OCI-LY7 (cell line): ENCODE measurements around the gene LCN2. TPM values are rescaled to one million over a fixed set of nuclear protein-coding genes. Genes with fewer than 3 reads are reported as not detected.

Experiments
- BruUV-seq: library from RNA; stranded (reverse); fragments of 400-500 nt; replicated peaks from 2 replicates; lab custom pipeline; 2021; lab: Mats Ljungman, UMichigan
- CTCF ChIA-PET: fragments of 300-600 bp; sonication (Branson Sonifier 250); formaldehyde crosslinking; loops from one replicate; lab custom pipeline; 2022; ENCODE audit warnings: antibody characterized with exemption; ENCODE audit not compliant: unreplicated experiment; lab: Charles Lee
- POLR2A ChIA-PET: fragments of 300-600 bp; sonication (Branson Sonifier 250); formaldehyde crosslinking; loops from one replicate; lab custom pipeline; 2022; ENCODE audit warnings: antibody characterized with exemption; lab: Charles Lee
- DNase-seq: peaks from one replicate; pipeline ENCODE4 v3.0.0-alpha.2; 2015; ENCODE audit warnings: low spot score
- H2AFZ ChIP-seq: fragments of 200-600 bp; sonication (generic), shearing (Covaris generic); 2 replicates; pipeline ENCODE4 v1.6.1; 2014; ENCODE audit warnings: mild to moderate bottlenecking, antibody characterized with exemption, low read length, moderate library complexity
- H3K27ac ChIP-seq: fragments of 200-600 bp; sonication (generic); 2 replicates; pipeline ENCODE4 v1.5.1; 2014; ENCODE audit warnings: mixed run types, low read depth, mild to moderate bottlenecking, moderate library complexity, low read length, inconsistent platforms; ENCODE audit not compliant: poor library complexity, severe bottlenecking
- H3K36me3 ChIP-seq: fragments of 200-600 bp; sonication (generic); 2 replicates; pipeline ENCODE4 v1.6.1; 2014; ENCODE audit warnings: mild to moderate bottlenecking, antibody characterized with exemption, low read length, moderate library complexity, mixed read lengths; ENCODE audit not compliant: insufficient read depth
- H3K4me1 ChIP-seq: fragments of 200-600 bp; sonication (generic); 2 replicates; pipeline ENCODE4 v1.5.1; 2014; ENCODE audit warnings: mild to moderate bottlenecking, low read length; ENCODE audit not compliant: insufficient read depth, poor library complexity, severe bottlenecking
- H3K4me2 ChIP-seq: fragments of 200-600 bp; sonication (generic); 2 replicates; pipeline ENCODE4 v1.6.1; 2014; ENCODE audit warnings: mild to moderate bottlenecking, low read length
- H3K4me3 ChIP-seq: fragments of 200-600 bp; sonication (generic); 2 replicates; pipeline ENCODE4 v1.5.1; 2014; ENCODE audit warnings: mild to moderate bottlenecking, low read depth, low read length; ENCODE audit not compliant: poor library complexity, severe bottlenecking
- H3K79me2 ChIP-seq: fragments of 200-600 bp; sonication (generic); 2 replicates; pipeline ENCODE4 v1.6.1; 2016; ENCODE audit warnings: low read depth, mild to moderate bottlenecking, low read length, moderate library complexity, mixed read lengths; ENCODE audit not compliant: insufficient read depth
- H3K9me2 ChIP-seq: fragments of 200-600 bp; sonication (generic); 2 replicates; pipeline ENCODE4 v1.6.1; 2016; ENCODE audit warnings: mild to moderate bottlenecking, low read length, mixed read lengths; ENCODE audit not compliant: insufficient read depth
- H3K9me3 ChIP-seq: fragments of 200-600 bp; sonication (generic); 2 replicates; pipeline ENCODE4 v1.6.1; 2014; ENCODE audit warnings: mild to moderate bottlenecking, mixed run types, low read length, mixed read lengths
- H4K20me1 ChIP-seq: fragments of 200-600 bp; sonication (generic); 2 replicates; pipeline ENCODE4 v1.6.1; 2014; ENCODE audit warnings: mild to moderate bottlenecking, antibody characterized with exemption, low read length, moderate library complexity, mixed read lengths; ENCODE audit not compliant: insufficient read depth
- EZH2phosphoT487 ChIP-seq: fragments of 200-600 bp; sonication (generic); IDR thresholded peaks from 2 replicates; pipeline ENCODE4 v1.6.1; 2018; ENCODE audit warnings: low read depth, borderline replicate concordance, mild to moderate bottlenecking, mixed run types, antibody characterized with exemption, low read length, moderate library complexity, mixed read lengths
- intact Hi-C: fragments of 100-400 bp; cut with micrococcal nuclease; formaldehyde crosslinking; loops from one replicate; pipeline ENCODE4 v1.10.0; 2022; ENCODE audit not compliant: unreplicated experiment
- total RNA-seq, 2 experiments: library from RNA; depleted of rRNA in 1 of 2; stranded (reverse); fragments of >200 nt in 1 of 2; shearing (Covaris generic) in 1 of 2; gene quantifications; 2 replicates each; pipeline ENCODE4 v1.2.3, GENCODE V29; 2014 to 2022
- TF ChIP-seq, protein P1 (sequence below): fragments of 200-600 bp; sonication (generic); conservative IDR thresholded peaks from 2 replicates; pipeline ENCODE4 v1.5.1; 2014; ENCODE audit warnings: mild to moderate bottlenecking, antibody characterized with exemption, low read length, moderate library complexity, mixed read lengths

LCN2 gene
- total RNA-seq, 2 experiments from 2014 or later = not detected

DNA sequence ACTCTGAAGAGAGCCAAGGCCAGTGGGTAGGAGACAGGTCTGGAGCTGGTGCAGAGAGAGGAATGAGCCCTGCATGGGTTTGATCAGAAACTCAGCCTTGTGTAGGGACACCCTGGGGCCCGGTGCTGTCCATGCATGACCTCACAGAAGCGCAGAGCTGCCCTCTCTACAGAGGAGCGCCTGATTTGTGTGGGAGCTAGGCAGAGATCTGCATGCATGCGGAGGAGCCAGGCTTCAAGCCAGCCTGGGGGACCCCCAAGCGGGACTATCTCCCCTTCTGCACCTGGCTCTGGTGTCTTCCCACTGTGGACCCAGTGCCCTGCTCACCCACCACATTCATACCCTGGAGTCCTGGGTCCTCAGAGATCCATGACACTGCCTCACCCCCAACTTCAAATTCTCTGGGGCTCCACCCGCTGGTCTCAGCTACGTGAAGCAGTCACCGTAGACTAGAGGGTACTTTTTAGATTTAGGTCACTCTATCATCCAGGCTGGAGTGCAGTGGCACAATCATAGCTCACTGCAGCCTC, 2.6 kb upstream of the LCN2 start:
- Histone ChIP-seq H3K9me3 (no peaks in the 10 kb centered on the region), H4K20me1 (no peaks in the 10 kb centered on the region), H3K79me2 (no peaks in the 10 kb centered on the region), H3K4me1 (no peaks in the 10 kb centered on the region), H3K4me2 (no peak overlapping the region), H2AFZ (no peak overlapping the region), H3K9me2 (no peaks in the 10 kb centered on the region), H3K4me3 (no peak overlapping the region), H3K27ac (no peak overlapping the region), H3K36me3 (no peaks in the 10 kb centered on the region)
- intact Hi-C loops = no loop called here
- POLR2A ChIA-PET = no interaction called here
- CTCF ChIA-PET = no interaction called here
- no peak for TF ChIP-seq EZH2phosphoT487
- TF ChIP-seq, protein P1, sequence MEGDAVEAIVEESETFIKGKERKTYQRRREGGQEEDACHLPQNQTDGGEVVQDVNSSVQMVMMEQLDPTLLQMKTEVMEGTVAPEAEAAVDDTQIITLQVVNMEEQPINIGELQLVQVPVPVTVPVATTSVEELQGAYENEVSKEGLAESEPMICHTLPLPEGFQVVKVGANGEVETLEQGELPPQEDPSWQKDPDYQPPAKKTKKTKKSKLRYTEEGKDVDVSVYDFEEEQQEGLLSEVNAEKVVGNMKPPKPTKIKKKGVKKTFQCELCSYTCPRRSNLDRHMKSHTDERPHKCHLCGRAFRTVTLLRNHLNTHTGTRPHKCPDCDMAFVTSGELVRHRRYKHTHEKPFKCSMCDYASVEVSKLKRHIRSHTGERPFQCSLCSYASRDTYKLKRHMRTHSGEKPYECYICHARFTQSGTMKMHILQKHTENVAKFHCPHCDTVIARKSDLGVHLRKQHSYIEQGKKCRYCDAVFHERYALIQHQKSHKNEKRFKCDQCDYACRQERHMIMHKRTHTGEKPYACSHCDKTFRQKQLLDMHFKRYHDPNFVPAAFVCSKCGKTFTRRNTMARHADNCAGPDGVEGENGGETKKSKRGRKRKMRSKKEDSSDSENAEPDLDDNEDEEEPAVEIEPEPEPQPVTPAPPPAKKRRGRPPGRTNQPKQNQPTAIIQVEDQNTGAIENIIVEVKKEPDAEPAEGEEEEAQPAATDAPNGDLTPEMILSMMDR = no peak
- no peak for DNase-seq
- BruUV-seq = no TSS peak

DNA sequence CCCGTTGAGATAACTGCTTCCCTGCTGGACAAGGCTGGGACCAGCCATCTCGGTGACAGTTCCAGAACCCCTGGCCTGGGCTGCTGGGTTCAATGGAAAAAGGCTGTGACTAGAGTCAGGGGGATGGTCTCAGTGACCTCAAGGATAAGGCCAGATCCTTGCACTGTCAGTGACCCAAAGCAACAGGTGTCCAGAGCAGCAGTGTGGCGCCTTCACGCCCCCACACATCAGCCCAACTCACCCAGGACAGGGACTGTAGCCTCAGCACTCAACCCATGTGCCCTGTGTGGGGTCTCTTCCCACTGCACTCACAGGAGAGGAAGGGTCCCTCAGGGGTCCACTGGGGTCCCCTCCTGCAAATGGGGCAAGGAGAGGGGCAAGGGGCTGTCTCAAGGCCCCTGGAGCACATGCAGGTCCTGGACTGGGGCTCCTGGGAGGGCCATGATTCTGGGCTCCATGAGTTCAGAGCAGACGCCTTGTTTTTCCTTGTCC, 698 bp upstream of the LCN2 start:
- Histone ChIP-seq H3K36me3 (no peaks in the 10 kb centered on the region), H3K79me2 (no peaks in the 10 kb centered on the region), H3K9me2 (no peaks in the 10 kb centered on the region), H3K9me3 (no peaks in the 10 kb centered on the region), H3K4me1 (no peaks in the 10 kb centered on the region), H3K27ac (no peak overlapping the region), H3K4me2 (no peak overlapping the region), H3K4me3 (no peak overlapping the region), H2AFZ (no peak overlapping the region), H4K20me1 (no peaks in the 10 kb centered on the region)
- no TSS peak for BruUV-seq
- ChIA-PET POLR2A (no interaction called here), CTCF (no interaction called here)
- no peak for DNase-seq
- intact Hi-C loops = no loop called here
- no peak for TF ChIP-seq EZH2phosphoT487
- TF ChIP-seq, protein P1 = no peak

DNA sequence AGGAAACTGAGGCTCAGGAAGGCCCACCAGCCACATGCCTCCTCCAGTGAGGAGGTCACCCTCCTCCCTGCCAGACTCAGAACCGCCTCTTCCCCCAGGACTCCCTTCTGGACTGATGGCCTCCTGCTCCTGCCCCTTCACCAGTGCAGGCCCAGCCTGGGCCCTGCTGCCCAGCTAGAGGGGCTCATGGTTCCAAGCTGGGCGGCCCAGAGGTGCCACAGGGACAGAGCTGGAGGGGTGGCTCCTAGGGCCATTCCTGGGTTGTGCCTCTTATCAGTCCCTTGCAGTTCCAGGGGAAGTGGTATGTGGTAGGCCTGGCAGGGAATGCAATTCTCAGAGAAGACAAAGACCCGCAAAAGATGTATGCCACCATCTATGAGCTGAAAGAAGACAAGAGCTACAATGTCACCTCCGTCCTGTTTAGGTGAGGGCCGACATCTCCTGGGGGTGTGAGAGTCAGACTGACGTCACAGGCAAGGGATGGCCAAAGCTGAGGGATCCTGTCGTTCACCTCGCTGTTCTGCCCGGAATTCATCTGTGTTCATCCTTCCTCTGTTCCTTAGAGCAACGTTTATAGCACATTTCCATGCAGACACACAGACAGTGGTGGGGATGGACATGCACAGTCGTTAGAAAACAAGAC, 819 bp downstream of the LCN2 start:
- intact Hi-C loops = no loop called here
- H2AFZ ChIP-seq = no peak overlapping the region
- no peak for TF ChIP-seq EZH2phosphoT487
- TF ChIP-seq, protein P1 = no peak
- H3K27ac ChIP-seq = no peak overlapping the region
- H3K9me2 ChIP-seq = no peaks in the 10 kb centered on the region
- H3K4me3 ChIP-seq = no peak overlapping the region
- POLR2A ChIA-PET = no interaction called here
- CTCF ChIA-PET = no interaction called here
- no TSS peak for BruUV-seq
- H3K36me3 ChIP-seq = no peaks in the 10 kb centered on the region
- no peaks in the 10 kb centered on the region for H4K20me1 ChIP-seq
- DNase-seq = no peak
- H3K4me1 ChIP-seq = no peaks in the 10 kb centered on the region
- no peaks in the 10 kb centered on the region for H3K9me3 ChIP-seq
- no peaks in the 10 kb centered on the region for H3K79me2 ChIP-seq
- H3K4me2 ChIP-seq = no peak overlapping the region
